Activated T-helper 17 cell treated with anti-CD3 and anti-CD28 coated beads, Interleukin-2, amount 50 U/mL, for 72 hours (primary cell): ENCODE results near the gene LBHD1. TPM values are rescaled to one million over a fixed set of nuclear protein-coding genes. Genes with fewer than 3 reads are reported as not detected.

Source experiments
- ATAC-seq: fragments of 150-1000 bp; cut with Tn5 transposase; replicated peaks from 2 replicates; pipeline ENCODE4 v1.10.0; 2021; ENCODE audit warnings: mild to moderate bottlenecking, moderate library complexity
- H3K27ac Mint-ChIP-seq: one replicate; pipeline ENCODE4 v1.8.0; 2022; ENCODE audit warnings: mixed read lengths
- H3K27me3 Mint-ChIP-seq: one replicate; pipeline ENCODE4 v1.8.0; 2022; ENCODE audit warnings: mixed read lengths
- H3K36me3 Mint-ChIP-seq: one replicate; pipeline ENCODE4 v1.8.0; 2022; ENCODE audit warnings: low read depth, mild to moderate bottlenecking, mixed read lengths
- H3K4me1 Mint-ChIP-seq: one replicate; pipeline ENCODE4 v1.8.0; 2022; ENCODE audit warnings: mixed read lengths
- H3K4me3 Mint-ChIP-seq: one replicate; pipeline ENCODE4 v1.8.0; 2022; ENCODE audit warnings: mild to moderate bottlenecking, mixed read lengths
- H3K9me3 Mint-ChIP-seq: one replicate; pipeline ENCODE4 v1.8.0; 2022; ENCODE audit warnings: mixed read lengths
- total RNA-seq, 2 donors: library from RNA; stranded (reverse); gene quantifications; one replicate each; pipeline ENCODE4 v1.2.3, GENCODE V29; 2022

The LBHD1 gene
- 10 to 100 TPM; 27.0 to 28.5 TPM for total RNA-seq

DNA sequence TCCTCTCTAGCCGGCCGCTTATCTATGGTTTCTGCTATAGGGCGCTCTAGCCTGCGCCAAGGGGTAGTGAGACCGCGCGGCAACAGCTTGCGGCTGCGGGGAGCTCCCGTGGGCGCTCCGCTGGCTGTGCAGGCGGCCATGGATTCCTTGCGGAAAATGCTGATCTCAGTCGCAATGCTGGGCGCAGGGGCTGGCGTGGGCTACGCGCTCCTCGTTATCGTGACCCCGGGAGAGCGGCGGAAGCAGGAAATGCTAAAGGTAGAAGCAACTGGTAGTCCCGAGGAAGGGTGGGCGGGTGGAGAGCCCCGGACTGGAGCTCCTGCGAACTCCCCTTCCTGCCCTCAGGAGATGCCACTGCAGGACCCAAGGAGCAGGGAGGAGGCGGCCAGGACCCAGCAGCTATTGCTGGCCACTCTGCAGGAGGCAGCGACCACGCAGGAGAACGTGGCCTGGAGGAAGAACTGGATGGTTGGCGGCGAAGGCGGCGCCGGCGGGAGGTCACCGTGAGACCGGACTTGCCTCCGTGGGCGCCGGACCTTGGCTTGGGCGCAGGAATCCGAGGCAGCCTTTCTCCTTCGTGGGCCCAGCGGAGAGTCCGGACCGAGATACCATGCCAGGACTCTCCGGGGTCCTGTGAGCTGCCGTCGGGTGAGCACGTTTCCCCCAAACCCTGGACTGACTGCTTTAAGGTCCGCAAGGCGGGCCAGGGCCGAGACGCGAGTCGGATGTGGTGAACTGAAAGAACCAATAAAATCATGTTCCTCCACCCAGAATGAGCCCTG lies at the start of gene LBHD1, which contains the start of gene UQCC3:
Gene LBHD1 (minus strand): TSS at position 660 of the 782 bp plus-strand sequence. CDS start 2,236 bp downstream, outside the sequence.
Gene UQCC3 (plus strand): TSS at position 66 of the 782 bp plus-strand sequence. CDS start 73 bp downstream, at position 139.
- Mint-ChIP-seq H3K27ac (peak within 1 kb of the TSS; percentile 98), H3K9me3 (no peaks in the 10 kb centered on the region), H3K36me3 (peaks cover 93% of the 10 kb centered on the region), H3K4me3 (peak within 1 kb of the TSS; percentile 99), H3K4me1 (peaks cover 20% of the 10 kb centered on the region), H3K27me3 (no peaks in the 10 kb centered on the region)
- peak; percentile 89 for ATAC-seq

DNA sequence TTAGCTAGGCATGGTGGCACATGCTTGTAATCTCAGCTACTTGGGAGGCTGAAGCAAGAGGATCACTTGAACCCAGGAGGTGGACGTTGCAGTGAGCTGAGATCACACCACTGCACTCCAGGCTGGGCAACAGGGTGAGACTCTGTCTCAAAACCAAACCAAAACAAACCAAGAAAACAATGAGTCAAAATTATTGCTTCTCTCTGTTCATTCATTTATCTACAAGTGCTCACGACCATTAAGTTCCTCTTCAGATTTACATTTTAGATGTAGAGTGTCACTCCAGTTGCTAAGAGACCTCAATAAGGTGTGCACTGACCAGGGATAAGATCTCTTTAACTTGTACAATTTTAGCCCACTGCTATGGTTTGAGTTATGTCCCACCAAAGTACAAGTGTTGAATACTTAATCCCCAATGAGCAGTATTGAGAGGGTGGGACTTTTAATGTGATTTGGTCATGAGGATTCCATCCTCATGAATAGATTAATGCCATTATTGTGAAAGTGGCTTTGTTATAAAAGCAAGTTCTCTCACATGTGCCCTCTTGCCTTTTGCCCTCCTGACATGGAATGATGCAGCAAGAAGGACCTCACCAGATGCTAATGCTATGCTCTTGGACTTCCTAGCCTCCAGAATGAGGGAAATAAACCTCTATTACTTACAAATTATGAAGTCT lies 47.4 kb upstream of the LBHD1 start:
- ATAC-seq, result peak; percentile 75
- H3K4me1 Mint-ChIP-seq, result peaks cover 48% of the 10 kb centered on the region
- no peaks in the 10 kb centered on the region for H3K27me3 Mint-ChIP-seq
- no peaks in the 10 kb centered on the region for H3K9me3 Mint-ChIP-seq
- H3K36me3 Mint-ChIP-seq, result peaks cover 100% of the 10 kb centered on the region
- no peak overlapping the region for H3K4me3 Mint-ChIP-seq
- H3K27ac Mint-ChIP-seq, result peak overlapping the region; percentile 26

- H3K4me3 Mint-ChIP-seq, result no peak overlapping the region
- no peaks in the 10 kb centered on the region for H3K27me3 Mint-ChIP-seq
- peaks cover 100% of the 10 kb centered on the region for H3K36me3 Mint-ChIP-seq
- H3K4me1 Mint-ChIP-seq, result peaks cover 50% of the 10 kb centered on the region
- H3K9me3 Mint-ChIP-seq, result no peaks in the 10 kb centered on the region
- peak overlapping the region; percentile 46 for H3K27ac Mint-ChIP-seq
- no peak for ATAC-seq
These were observed 44.7 kb upstream of the LBHD1 start for GRCh38 chr11:62716816-62717215.

- no peak for ATAC-seq
- H3K4me3 Mint-ChIP-seq, result no peak overlapping the region
- no peaks in the 10 kb centered on the region for H3K27me3 Mint-ChIP-seq
- H3K9me3 Mint-ChIP-seq, result no peaks in the 10 kb centered on the region
- H3K4me1 Mint-ChIP-seq, result peaks cover 50% of the 10 kb centered on the region
- H3K36me3 Mint-ChIP-seq, result peaks cover 100% of the 10 kb centered on the region
- peak overlapping the region; percentile 72 for H3K27ac Mint-ChIP-seq
These were observed 44.1 kb upstream of the LBHD1 start for GRCh38 chr11:62716206-62716605.

- no peak for ATAC-seq
- H3K4me3 Mint-ChIP-seq, result no peak overlapping the region
- peaks cover 50% of the 10 kb centered on the region for H3K4me1 Mint-ChIP-seq
- H3K27ac Mint-ChIP-seq, result peak overlapping the region; percentile 72
- H3K27me3 Mint-ChIP-seq, result no peaks in the 10 kb centered on the region
- no peaks in the 10 kb centered on the region for H3K9me3 Mint-ChIP-seq
- H3K36me3 Mint-ChIP-seq, result peaks cover 100% of the 10 kb centered on the region
These were observed 43.4 kb upstream of the LBHD1 start for GRCh38 chr11:62715150-62716130.

GRCh38 chr11:62713343-62713742 lies 41.3 kb upstream of the LBHD1 start:
- no peaks in the 10 kb centered on the region for H3K27me3 Mint-ChIP-seq
- peaks cover 97% of the 10 kb centered on the region for H3K36me3 Mint-ChIP-seq
- H3K4me1 Mint-ChIP-seq, result peaks cover 46% of the 10 kb centered on the region
- no peaks in the 10 kb centered on the region for H3K9me3 Mint-ChIP-seq
- peak overlapping the region; percentile 59 for H3K4me3 Mint-ChIP-seq
- H3K27ac Mint-ChIP-seq, result peak overlapping the region; percentile 72
- no peak for ATAC-seq

- peaks cover 95% of the 10 kb centered on the region for H3K36me3 Mint-ChIP-seq
- H3K4me3 Mint-ChIP-seq, result peak overlapping the region; percentile 59
- no peaks in the 10 kb centered on the region for H3K27me3 Mint-ChIP-seq
- no peak for ATAC-seq
- H3K9me3 Mint-ChIP-seq, result no peaks in the 10 kb centered on the region
- peaks cover 42% of the 10 kb centered on the region for H3K4me1 Mint-ChIP-seq
- H3K27ac Mint-ChIP-seq, result peak overlapping the region; percentile 72
These were observed 40.8 kb upstream of the LBHD1 start for GRCh38 chr11:62712861-62713260.

DNA sequence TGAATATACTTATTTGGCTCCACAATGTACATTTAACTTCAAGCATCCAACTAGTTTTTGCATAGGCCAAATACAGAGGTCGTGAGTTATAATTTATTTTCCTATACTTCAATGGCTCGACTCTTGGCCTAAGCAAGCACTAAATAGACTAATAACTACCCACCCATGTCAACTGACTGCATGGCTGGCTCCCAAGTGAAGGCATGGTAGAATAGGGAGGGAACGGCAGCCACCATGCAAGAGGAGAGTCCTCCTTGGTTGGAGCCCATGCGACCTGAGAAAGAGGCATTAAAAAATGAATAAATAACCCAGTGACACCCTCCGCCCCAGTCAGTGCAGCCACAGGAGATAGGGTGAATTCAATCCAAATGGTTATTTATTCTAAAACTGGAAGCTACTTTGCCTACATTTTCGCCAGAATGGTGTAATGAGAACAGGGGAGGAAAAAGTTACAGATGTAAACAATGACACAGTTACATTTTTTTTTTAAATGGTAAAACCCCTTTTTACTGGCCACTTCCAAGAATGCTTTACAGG lies 40.3 kb upstream of the LBHD1 start:
- H3K4me3 Mint-ChIP-seq, result peak overlapping the region; percentile 59
- peak overlapping the region; percentile 72 for H3K27ac Mint-ChIP-seq
- peaks cover 92% of the 10 kb centered on the region for H3K36me3 Mint-ChIP-seq

GRCh38 chr11:62710001-62710345 lies 37.9 kb upstream of the LBHD1 start:
- H3K27me3 Mint-ChIP-seq, result no peaks in the 10 kb centered on the region
- peak overlapping the region; percentile 97 for H3K4me3 Mint-ChIP-seq
- peaks cover 49% of the 10 kb centered on the region for H3K4me1 Mint-ChIP-seq
- peaks cover 69% of the 10 kb centered on the region for H3K36me3 Mint-ChIP-seq
- no peak for ATAC-seq
- H3K27ac Mint-ChIP-seq, result peak overlapping the region; percentile 97
- no peaks in the 10 kb centered on the region for H3K9me3 Mint-ChIP-seq

More for the DNA sequence above, 40.3 kb upstream of the LBHD1 start:
- ATAC-seq, result no peak
- Mint-ChIP-seq H3K27me3 (no peaks in the 10 kb centered on the region), H3K4me1 (peaks cover 40% of the 10 kb centered on the region), H3K9me3 (no peaks in the 10 kb centered on the region)

GRCh38 chr11:62709247-62710000 lies 37.4 kb upstream of the LBHD1 start:
- Mint-ChIP-seq H3K4me3 (peak overlapping the region; percentile 97), H3K27me3 (no peaks in the 10 kb centered on the region), H3K4me1 (peaks cover 44% of the 10 kb centered on the region), H3K36me3 (peaks cover 63% of the 10 kb centered on the region), H3K9me3 (no peaks in the 10 kb centered on the region), H3K27ac (peak overlapping the region; percentile 97)
- ATAC-seq, result peak; percentile 85

GRCh38 chr11:62708793-62709192 lies 36.7 kb upstream of the LBHD1 start:
- peak overlapping the region; percentile 97 for H3K4me3 Mint-ChIP-seq
- no peaks in the 10 kb centered on the region for H3K27me3 Mint-ChIP-seq
- H3K4me1 Mint-ChIP-seq, result peaks cover 38% of the 10 kb centered on the region

DNA sequence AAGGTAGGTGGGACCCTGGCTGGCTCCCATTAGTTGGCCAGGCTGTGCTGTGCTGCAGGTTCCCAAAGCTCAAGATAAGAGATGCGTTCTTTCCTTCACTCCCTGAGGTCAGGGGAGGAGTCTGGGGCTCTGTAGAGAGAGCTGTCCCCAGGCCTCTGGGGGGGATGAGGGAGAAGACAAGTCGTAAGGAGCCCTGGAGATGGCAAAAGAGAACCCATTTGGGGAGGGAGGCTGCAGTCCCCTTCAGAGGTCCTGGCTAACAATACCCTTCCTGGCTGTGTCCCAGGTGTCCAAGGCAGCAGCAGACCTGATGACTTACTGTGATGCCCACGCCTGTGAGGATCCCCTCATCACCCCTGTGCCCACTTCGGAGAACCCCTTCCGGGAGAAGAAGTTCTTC lies 36.3 kb upstream of the LBHD1 start:
- H3K36me3 Mint-ChIP-seq, result peaks cover 57% of the 10 kb centered on the region
- no peaks in the 10 kb centered on the region for H3K9me3 Mint-ChIP-seq
- no peak for ATAC-seq
- peak overlapping the region; percentile 97 for H3K27ac Mint-ChIP-seq
- peaks cover 34% of the 10 kb centered on the region for H3K4me1 Mint-ChIP-seq
- H3K4me3 Mint-ChIP-seq, result peak overlapping the region; percentile 97
- H3K27me3 Mint-ChIP-seq, result no peaks in the 10 kb centered on the region

More at GRCh38 chr11:62708793-62709192, 36.7 kb upstream of the LBHD1 start:
- Mint-ChIP-seq H3K27ac (peak overlapping the region; percentile 97), H3K9me3 (no peaks in the 10 kb centered on the region), H3K36me3 (peaks cover 59% of the 10 kb centered on the region)
- peak; percentile 39 for ATAC-seq

- Mint-ChIP-seq H3K4me3 (peak within 1 kb of the TSS; percentile 97), H3K27ac (peak within 1 kb of the TSS; percentile 97), H3K36me3 (peaks cover 51% of the 10 kb centered on the region), H3K27me3 (no peaks in the 10 kb centered on the region), H3K4me1 (peaks cover 30% of the 10 kb centered on the region), H3K9me3 (no peaks in the 10 kb centered on the region)
- no peak for ATAC-seq
These were observed 35.3 kb upstream of the LBHD1 start, which contains the start of the genes BSCL2 and GNG3 for GRCh38 chr11:62707277-62707861. BSCL2 (minus strand) TSS chr11:62707424; CDS start chr11:62707195, 229 bp downstream. GNG3 (plus strand) TSS chr11:62707676; CDS start chr11:62708296, 620 bp downstream.
